CD14-positive monocyte (primary cell): ENCODE measurements around the gene SPECC1L. TPM values are rescaled to one million over a fixed set of nuclear protein-coding genes. Genes with fewer than 3 reads are reported as not detected.

Source experiments
- DNase-seq, 3 donors: peaks; one replicate each; pipeline ENCODE4 v3.0.0-alpha.2; 2011 to 2022
- H2AFZ ChIP-seq: 2 replicates; pipeline ENCODE4 v1.6.0; 2012; ENCODE audit warnings: mild to moderate bottlenecking, low read depth, low read length, inconsistent platforms; ENCODE audit not compliant: insufficient read depth, poor library complexity, severe bottlenecking
- H3K27ac ChIP-seq, 2 donors: 1 replicate in 1 of 2; 2 replicates in 1 of 2; pipeline ENCODE4 v1.5.1; 2012 to 2013; ENCODE audit warnings: low read length in 2 of 2, control low read depth in 1 of 2, inconsistent platforms in 1 of 2, low read depth in 1 of 2, mild to moderate bottlenecking in 1 of 2
- H3K27me3 ChIP-seq, 2 donors: one replicate each; pipeline versions ENCODE4 v1.6.0 to v1.6.1; 2011 to 2013; ENCODE audit warnings: low read length in 2 of 2; ENCODE audit not compliant: control insufficient read depth in 2 of 2, insufficient read depth in 2 of 2
- H3K36me3 ChIP-seq, 2 donors: replicated peaks in 1 of 2; 1 replicate in 1 of 2; 2 replicates in 1 of 2; pipeline versions ENCODE4 v1.5.1 to v1.6.1; 2012 to 2013; ENCODE audit warnings: low read length in 2 of 2, control low read depth in 1 of 2, inconsistent platforms in 1 of 2, mild to moderate bottlenecking in 1 of 2; ENCODE audit not compliant: insufficient read depth in 2 of 2, control insufficient read depth in 1 of 2
- H3K4me1 ChIP-seq, 2 donors: 1 replicate in 1 of 2; 2 replicates in 1 of 2; pipeline versions ENCODE4 v1.5.1 to v1.6.1; 2012 to 2013; ENCODE audit warnings: low read length in 2 of 2, control low read depth in 1 of 2, inconsistent platforms in 1 of 2, mild to moderate bottlenecking in 1 of 2, moderate library complexity in 1 of 2; ENCODE audit not compliant: insufficient read depth in 2 of 2, control insufficient read depth in 1 of 2
- H3K4me2 ChIP-seq: replicated peaks from 2 replicates; pipeline ENCODE3; 2012; ENCODE audit warnings: low read length, moderate library complexity, mild to moderate bottlenecking; ENCODE audit not compliant: poor library complexity, severe bottlenecking; ENCODE audit errors: extremely low read depth
- H3K4me3 ChIP-seq, 3 experiments: fragments of 200-600 bp in 1 of 3; sonication (generic) in 1 of 3; replicated peaks in 1 of 3; 1 replicate in 2 of 3; 2 replicates in 1 of 3; pipeline ENCODE4 v1.5.1; 2011 to 2013; ENCODE audit warnings: low read length in 3 of 3, mild to moderate bottlenecking in 3 of 3, control low read depth in 2 of 3, low read depth in 2 of 3, inconsistent platforms in 1 of 3, moderate library complexity in 1 of 3
- H3K79me2 ChIP-seq: 2 replicates; pipeline ENCODE4 v1.6.0; 2012; ENCODE audit warnings: mild to moderate bottlenecking, control low read depth, inconsistent platforms, low read length, moderate library complexity; ENCODE audit not compliant: insufficient read depth
- H3K9ac ChIP-seq: 2 replicates; pipeline ENCODE4 v1.6.0; 2017; ENCODE audit warnings: low read length, mild to moderate bottlenecking; ENCODE audit not compliant: insufficient read depth, poor library complexity, severe bottlenecking
- H3K9me3 ChIP-seq, 2 donors: replicated peaks in 1 of 2; 1 replicate in 1 of 2; 2 replicates in 1 of 2; pipeline versions ENCODE4 v1.5.1 to v1.6.1; 2012 to 2013; ENCODE audit warnings: low read length in 2 of 2, control low read depth in 1 of 2; ENCODE audit not compliant: control insufficient read depth in 1 of 2, insufficient read depth in 1 of 2
- H4K20me1 ChIP-seq: 2 replicates; pipeline ENCODE4 v1.6.0; 2012; ENCODE audit warnings: mild to moderate bottlenecking, low read length, control low read depth, moderate library complexity; ENCODE audit not compliant: insufficient read depth
- H3K27ac Mint-ChIP-seq, 7 donors: one replicate each; pipeline ENCODE4 v1.8.0; 2020; ENCODE audit warnings: mild to moderate bottlenecking in 7 of 7, mixed read lengths in 7 of 7, moderate library complexity in 6 of 7, inconsistent platforms in 2 of 7
- H3K27me3 Mint-ChIP-seq, 3 donors: one replicate each; pipeline ENCODE4 v1.8.0; 2021 to 2022; ENCODE audit warnings: low read depth in 3 of 3, mild to moderate bottlenecking in 3 of 3, mixed read lengths in 3 of 3, moderate library complexity in 3 of 3, inconsistent platforms in 1 of 3
- H3K36me3 Mint-ChIP-seq, 2 donors: one replicate each; pipeline ENCODE4 v1.8.0; 2020; ENCODE audit warnings: mixed read lengths in 2 of 2, inconsistent platforms in 1 of 2, mild to moderate bottlenecking in 1 of 2
- H3K4me1 Mint-ChIP-seq: one replicate; pipeline ENCODE4 v1.8.0; 2020; ENCODE audit warnings: mild to moderate bottlenecking, mixed read lengths
- H3K4me3 Mint-ChIP-seq, 2 donors: one replicate each; pipeline ENCODE4 v1.8.0; 2020; ENCODE audit warnings: mild to moderate bottlenecking in 2 of 2, mixed read lengths in 2 of 2, moderate library complexity in 1 of 2
- H3K9me3 Mint-ChIP-seq, 7 donors: one replicate each; pipeline ENCODE4 v1.8.0; 2020 to 2022; ENCODE audit warnings: mixed read lengths in 7 of 7, mild to moderate bottlenecking in 6 of 7, moderate library complexity in 6 of 7, inconsistent platforms in 2 of 7
- CTCF ChIP-seq: fragments of 200-600 bp; IDR thresholded peaks from one replicate; pipeline ENCODE4 v1.8.0; 2022; ENCODE audit warnings: antibody characterized with exemption, mild to moderate bottlenecking
- WGBS: methylation state at CpG from one replicate; pipeline ENCODE4 v1.1.5; 2013; ENCODE audit warnings: missing lambda C conversion rate; ENCODE audit not compliant: insufficient coverage; 5-methylcytosine and 5-hydroxymethylcytosine counted together
- intact Hi-C, 2 donors: fragments of 100-400 bp; cut with micrococcal nuclease; formaldehyde crosslinking; loops; one replicate each; pipeline versions ENCODE4 v1.15.0 to v1.15.1; 2023
- polyA plus RNA-seq, 3 donors: library from polyadenylated mRNA; depleted of rRNA in 1 of 3; unstranded in 2 of 3; stranded (reverse) in 1 of 3; fragments of 300-500 nt in 2 of 3; fragments of >200 nt in 1 of 3; fragmentation: Illumina TruSeq in 2 of 3; gene quantifications; 1 replicate in 2 of 3; 2 replicates in 1 of 3; pipeline ENCODE4 v1.2.3, GENCODE V29; 2012 to 2021

The SPECC1L gene
- polyA plus RNA-seq, 3 donors = 2.5 to 7.2 (median 4.9) TPM

- H3K27me3 ChIP-seq = no peaks in the 10 kb centered on the region
- H3K9ac ChIP-seq = no peak overlapping the region
- peaks cover 27 to 39% of the 10 kb centered on the region in 2 donors for H3K4me1 ChIP-seq
- H3K9me3 ChIP-seq = no peaks in the 10 kb centered on the region
- no peaks in the 10 kb centered on the region for H3K9me3 Mint-ChIP-seq
- H3K4me3 ChIP-seq = no peak overlapping the region
- 91% methylated on average over 5 of the region's 5 CpGs for WGBS
- H3K79me2 ChIP-seq = peaks cover 31% of the 10 kb centered on the region
- H3K27ac ChIP-seq = no peak overlapping the region
- peak overlapping the region in 3 of 7 donors; percentile 64 to 73 (median 73) for H3K27ac Mint-ChIP-seq
- peaks cover 27% of the 10 kb centered on the region for H3K4me1 Mint-ChIP-seq
- H3K4me2 ChIP-seq = no peak overlapping the region
- peaks cover 16 to 37% (median 18%) of the 10 kb centered on the region in 3 donors for H3K27me3 Mint-ChIP-seq
- TF ChIP-seq CTCF = no peak
- H4K20me1 ChIP-seq = no peaks in the 10 kb centered on the region
- peaks cover 2% of the 10 kb centered on the region in 2 donors for H3K36me3 ChIP-seq
- H3K4me3 Mint-ChIP-seq = peak overlapping the region; percentile 66 to 72
- DNase-seq = no peak
- peaks cover 19% of the 10 kb centered on the region in 2 donors for H3K36me3 Mint-ChIP-seq
- intact Hi-C loops = loop anchor here (2.0 to 5.0 kb wide), 4 partner anchors 19 to 100 kb away; no protein-coding TSS in a partner anchor
- no peak overlapping the region for H2AFZ ChIP-seq
These were observed 151.6 kb downstream of the SPECC1L start for GRCh38 chr22:24422102-24422665.

GRCh38 chr22:24423519-24424000 is 152.9 kb downstream of the SPECC1L start:
- Histone ChIP-seq H3K27ac (peak overlapping the region in 1 of 2 donors; percentile 84), H3K79me2 (peaks cover 43% of the 10 kb centered on the region), H3K4me2 (peak overlapping the region; percentile 86), H3K9ac (peak overlapping the region; percentile 84), H3K4me1 (peaks cover 41 to 53% of the 10 kb centered on the region in 2 donors), H2AFZ (peak overlapping the region; percentile 72), H3K4me3 (peak overlapping the region in 2 of 3 experiments; percentile 73 to 77), H3K36me3 (no peaks in the 10 kb centered on the region), H3K9me3 (no peaks in the 10 kb centered on the region), H4K20me1 (no peaks in the 10 kb centered on the region), H3K27me3 (no peaks in the 10 kb centered on the region)
- Mint-ChIP-seq H3K9me3 (no peaks in the 10 kb centered on the region), H3K4me3 (peak overlapping the region; percentile 57 to 89), H3K4me1 (peaks cover 39% of the 10 kb centered on the region), H3K27ac (peak overlapping the region in 4 of 7 donors; percentile 63 to 72 (median 68)), H3K27me3 (peaks cover 18 to 42% (median 20%) of the 10 kb centered on the region in 3 donors), H3K36me3 (peaks cover 17 to 23% of the 10 kb centered on the region in 2 donors)
- intact Hi-C loops = loop anchor here (1.0 to 5.0 kb wide), 5 partner anchors 21 to 102 kb away; no protein-coding TSS in a partner anchor
- WGBS = 2% methylated on average over 51 of the region's 56 CpGs
- DNase-seq = peak; percentile 56 to 78 (median 66)
- TF ChIP-seq CTCF = peak; percentile 94
